Measurements from ENCODE around the gene PSMG1.

DNA sequence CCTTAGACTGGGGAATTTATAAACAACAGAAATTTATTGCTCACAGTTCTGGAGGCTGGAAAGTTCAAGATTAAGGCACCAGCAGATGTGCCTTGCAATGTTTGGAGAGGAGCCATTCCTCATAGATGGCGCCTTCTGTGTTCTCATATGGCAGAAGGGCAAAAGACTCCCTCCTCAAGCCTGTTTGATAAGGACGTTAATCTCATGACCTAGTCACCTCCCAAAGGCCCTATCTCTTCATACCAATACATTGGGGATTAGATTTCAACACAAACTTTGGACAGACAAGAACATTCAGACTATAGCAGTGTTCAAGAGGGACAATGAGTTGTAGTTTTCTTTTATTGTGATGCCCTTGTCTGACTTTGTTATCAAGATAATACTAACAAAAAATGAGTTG is 34.3 kb downstream of the PSMG1 start:
- TF ChIP-seq, protein P1, sequence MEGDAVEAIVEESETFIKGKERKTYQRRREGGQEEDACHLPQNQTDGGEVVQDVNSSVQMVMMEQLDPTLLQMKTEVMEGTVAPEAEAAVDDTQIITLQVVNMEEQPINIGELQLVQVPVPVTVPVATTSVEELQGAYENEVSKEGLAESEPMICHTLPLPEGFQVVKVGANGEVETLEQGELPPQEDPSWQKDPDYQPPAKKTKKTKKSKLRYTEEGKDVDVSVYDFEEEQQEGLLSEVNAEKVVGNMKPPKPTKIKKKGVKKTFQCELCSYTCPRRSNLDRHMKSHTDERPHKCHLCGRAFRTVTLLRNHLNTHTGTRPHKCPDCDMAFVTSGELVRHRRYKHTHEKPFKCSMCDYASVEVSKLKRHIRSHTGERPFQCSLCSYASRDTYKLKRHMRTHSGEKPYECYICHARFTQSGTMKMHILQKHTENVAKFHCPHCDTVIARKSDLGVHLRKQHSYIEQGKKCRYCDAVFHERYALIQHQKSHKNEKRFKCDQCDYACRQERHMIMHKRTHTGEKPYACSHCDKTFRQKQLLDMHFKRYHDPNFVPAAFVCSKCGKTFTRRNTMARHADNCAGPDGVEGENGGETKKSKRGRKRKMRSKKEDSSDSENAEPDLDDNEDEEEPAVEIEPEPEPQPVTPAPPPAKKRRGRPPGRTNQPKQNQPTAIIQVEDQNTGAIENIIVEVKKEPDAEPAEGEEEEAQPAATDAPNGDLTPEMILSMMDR (IDR thresholded peaks at IDR 0.05; ENCODE audit: extremely low read depth in 1 of 2, insufficient read depth in 1 of 2, low read depth in 1 of 2, low read length in 2 of 2) = no peak
- TF ChIP-seq EZH2 (IDR thresholded peaks at IDR 0.05; ENCODE audit: borderline replicate concordance, low read depth, low read length, severe bottlenecking) (no peak), JUN (IDR thresholded peaks at IDR 0.05; ENCODE audit: borderline replicate concordance, insufficient read depth, insufficient read length, low read depth) (no peak), POLR2A (IDR thresholded peaks at IDR 0.05; ENCODE audit: low read depth, low read length) (no peak), POLR2AphosphoS5 (IDR thresholded peaks at IDR 0.05; ENCODE audit: insufficient read depth, low read depth, low read length) (no peak), FOS (IDR thresholded peaks at IDR 0.05; ENCODE audit: borderline replicate concordance, insufficient read depth, low read length) (no peak)
